ENCODE data around the gene LCN15.
"Not testable (repeated sequence)": the region's sequence is repeated elsewhere in the genome, so short reads cannot be mapped to it uniquely, and the experiment has no call there.

The LCN15 gene

GRCh38 chr9:136722093-136722968 is 42.0 kb downstream of the LCN15 start:
- DNase-seq (ENCODE audit: low read depth, low spot score), result no peak

GRCh38 chr9:136721339-136722092 is 42.8 kb downstream of the LCN15 start:
- no peak for DNase-seq (ENCODE audit: low read depth, low spot score)

- no peak for DNase-seq (ENCODE audit: low read depth, low spot score)
These were observed 43.4 kb downstream of the LCN15 start for GRCh38 chr9:136720898-136721338.

GRCh38 chr9:136720251-136720897 is 43.9 kb downstream of the LCN15 start:
- no peak for DNase-seq (ENCODE audit: low read depth, low spot score)

GRCh38 chr9:136719195-136719880 is 45.0 kb downstream of the LCN15 start:
- DNase-seq (ENCODE audit: low read depth, low spot score), result no peak

- DNase-seq (ENCODE audit: low read depth, low spot score), result no peak
These were observed 45.7 kb downstream of the LCN15 start for GRCh38 chr9:136718345-136719194.

GRCh38 chr9:136717399-136717798 is 46.9 kb downstream of the LCN15 start:
- no peak for DNase-seq (ENCODE audit: low read depth, low spot score)

- DNase-seq (ENCODE audit: low read depth, low spot score), result no peak
These were observed 49.4 kb downstream of the LCN15 start for GRCh38 chr9:136714893-136715274.

GRCh38 chr9:136714096-136714892 is 50.0 kb downstream of the LCN15 start:
- DNase-seq (ENCODE audit: low read depth, low spot score), result no peak

GRCh38 chr9:136713550-136713949 is 50.8 kb downstream of the LCN15 start:
- DNase-seq (ENCODE audit: low read depth, low spot score), result no peak

- no peak for DNase-seq (ENCODE audit: low read depth, low spot score)
These were observed 51.4 kb downstream of the LCN15 start for GRCh38 chr9:136712690-136713544.

- DNase-seq (ENCODE audit: low read depth, low spot score), result no peak
These were observed 52.3 kb downstream of the LCN15 start, which contains the start of gene DIPK1B for GRCh38 chr9:136711751-136712689. Gene DIPK1B, plus strand, starts transcription at chr9:136712572. Its CDS starts 94 bp downstream, at chr9:136712666.

GRCh38 chr9:136711219-136711648 is 53.1 kb downstream of the LCN15 start:
- DNase-seq (ENCODE audit: low read depth, low spot score), result not testable (repeated sequence)

GRCh38 chr9:136710543-136710942 is 53.8 kb downstream of the LCN15 start:
- no peak for DNase-seq (ENCODE audit: low read depth, low spot score)
